PC-9 (cell line): ENCODE measurements around the gene FAM20C. TPM values are rescaled to one million over a fixed set of nuclear protein-coding genes. Genes with fewer than 3 reads are reported as not detected.

Experiments
- BruUV-seq: library from RNA; stranded (reverse); fragments of 400-500 nt; replicated peaks from 2 replicates; lab custom pipeline; 2021; lab: Mats Ljungman, UMichigan
- CTCF ChIA-PET: fragments of 300-600 bp; sonication (Branson Sonifier 250); formaldehyde crosslinking; loops from one replicate; lab custom pipeline; 2022; ENCODE audit warnings: antibody characterized with exemption; lab: Charles Lee
- POLR2A ChIA-PET: fragments of 300-600 bp; sonication (Branson Sonifier 250); formaldehyde crosslinking; loops from one replicate; lab custom pipeline; 2022; ENCODE audit warnings: antibody characterized with exemption; ENCODE audit not compliant: unreplicated experiment; lab: Charles Lee
- DNase-seq, 2 experiments: peaks; one replicate each; pipeline versions ENCODE4 v3.0.0 to v3.0.0-alpha.2; 2015 to 2022; ENCODE audit warnings: mixed read lengths in 1 of 2
- H2AFZ ChIP-seq: fragments of 200-600 bp; sonication (generic); 2 replicates; pipeline ENCODE4 v1.8.1; 2017; ENCODE audit warnings: antibody characterized with exemption
- H3F3A ChIP-seq: fragments of 200-600 bp; sonication (generic); 2 replicates; pipeline ENCODE4 v1.8.1; 2017; ENCODE audit warnings: antibody characterized with exemption, mild to moderate bottlenecking, low read depth; ENCODE audit not compliant: insufficient read depth
- H3K27ac ChIP-seq: fragments of 200-600 bp; sonication (generic); 2 replicates; pipeline ENCODE4 v1.6.1; 2016; ENCODE audit warnings: mixed run types
- H3K27me3 ChIP-seq: fragments of 200-600 bp; sonication (generic); 2 replicates; pipeline ENCODE4 v1.6.1; 2016; ENCODE audit warnings: low read depth, mixed run types; ENCODE audit not compliant: insufficient read depth
- H3K36me3 ChIP-seq: fragments of 200-600 bp; sonication (generic); 2 replicates; pipeline ENCODE4 v1.6.1; 2016; ENCODE audit warnings: low read depth, mixed run types
- H3K4me1 ChIP-seq: fragments of 200-600 bp; sonication (generic); replicated peaks from 2 replicates; pipeline ENCODE4 v1.6.1; 2016; ENCODE audit warnings: mixed run types; ENCODE audit not compliant: insufficient read depth
- H3K4me2 ChIP-seq: fragments of 200-600 bp; sonication (generic); 2 replicates; pipeline ENCODE4 v1.6.1; 2017; ENCODE audit warnings: mixed run types
- H3K4me3 ChIP-seq: fragments of 200-600 bp; sonication (generic); 2 replicates; pipeline ENCODE4 v1.6.1; 2016; ENCODE audit warnings: mixed run types
- H3K79me2 ChIP-seq: fragments of 200-600 bp; sonication (generic); 2 replicates; pipeline ENCODE4 v1.6.1; 2017; ENCODE audit warnings: low read depth, mixed run types
- H3K9me2 ChIP-seq: fragments of 200-600 bp; sonication (generic); 2 replicates; pipeline ENCODE4 v1.8.1; 2017; ENCODE audit warnings: mild to moderate bottlenecking; ENCODE audit not compliant: insufficient read depth
- H3K9me3 ChIP-seq: fragments of 200-600 bp; sonication (generic); 2 replicates; pipeline ENCODE4 v1.8.1; 2016; ENCODE audit warnings: low read depth; ENCODE audit not compliant: insufficient read depth
- H4K20me1 ChIP-seq: fragments of 200-600 bp; sonication (generic); 2 replicates; pipeline ENCODE4 v1.8.1; 2017; ENCODE audit not compliant: insufficient read depth
- EZH2 ChIP-seq: fragments of 200-600 bp; sonication (generic); IDR thresholded peaks from 2 replicates; pipeline ENCODE4 v1.8.0; 2017; ENCODE audit warnings: antibody characterized with exemption, low read depth
- intact Hi-C: fragments of 100-400 bp; cut with micrococcal nuclease; formaldehyde crosslinking; loops from one replicate; pipeline ENCODE4 v1.10.0; 2022; ENCODE audit not compliant: unreplicated experiment
- total RNA-seq: library from RNA; stranded (reverse); gene quantifications from 2 replicates; pipeline ENCODE4 v1.2.3, GENCODE V29; 2021
- TF ChIP-seq, protein P1 (sequence below): fragments of 200-600 bp; sonication (generic); conservative IDR thresholded peaks from 2 replicates; pipeline ENCODE4 v1.6.1; 2017; ENCODE audit warnings: mixed run types, antibody characterized with exemption, mild to moderate bottlenecking, moderate library complexity

FAM20C gene
- total RNA-seq, 1 experiment from 2014 or later, result 31.0 TPM

DNA sequence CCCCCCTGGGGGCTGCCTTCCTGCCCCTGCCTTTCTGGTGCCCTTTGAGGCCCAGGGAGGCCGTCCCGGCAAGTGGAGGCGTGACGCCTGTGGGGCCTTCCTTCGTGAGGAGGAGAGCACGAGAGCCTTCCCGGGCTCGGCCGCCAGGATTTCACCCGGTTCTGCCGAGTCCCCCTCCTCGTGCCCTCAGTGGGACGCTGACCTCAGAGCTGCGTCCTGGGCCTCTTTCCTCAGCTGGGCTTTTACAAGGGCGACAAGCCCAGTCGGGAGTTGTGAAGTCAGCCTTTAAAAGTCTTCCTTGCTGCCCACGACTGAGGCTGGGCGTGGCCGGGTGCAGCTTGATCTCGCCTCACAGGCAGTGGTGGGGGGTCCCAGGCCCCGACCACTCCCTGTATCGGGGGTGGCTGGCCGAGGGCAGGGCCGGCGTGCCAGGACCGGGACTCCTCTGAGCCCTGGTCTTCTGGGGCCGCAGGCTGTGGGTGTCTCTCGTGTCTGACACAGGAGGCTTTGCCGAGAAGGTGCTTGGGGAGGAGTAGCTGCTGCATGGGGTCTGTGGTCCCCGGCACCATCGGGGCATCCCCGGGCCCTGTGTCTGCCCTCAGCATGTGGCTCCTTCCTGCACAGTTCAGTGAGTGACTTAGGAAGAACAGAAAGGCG is 41.8 kb downstream of the FAM20C start:
- H3K4me3 ChIP-seq, result no peak overlapping the region; the same call in 1 of the 2 replicates
- POLR2A ChIA-PET, result interaction anchor here (0.7 kb wide), 1 partner anchor 140 kb away, joined by 3 read pairs; no protein-coding TSS in a partner anchor
- intact Hi-C loops, result no loop called here
- H4K20me1 ChIP-seq, result no peaks in the 10 kb centered on the region
- H3K4me2 ChIP-seq, result peak overlapping the region; percentile 73
- H3K36me3 ChIP-seq, result no peaks in the 10 kb centered on the region
- TF ChIP-seq EZH2, result no peak
- H3K4me1 ChIP-seq, result peaks cover 45% of the 10 kb centered on the region
- no peaks in the 10 kb centered on the region for H3K9me3 ChIP-seq
- CTCF ChIA-PET, result interaction anchor here (1.1 kb wide), 1 partner anchor 14 kb away, joined by 3 read pairs; no protein-coding TSS in a partner anchor
- peak overlapping the region; percentile 64 for H3K27ac ChIP-seq
- peaks cover 7% of the 10 kb centered on the region; the same call in 1 of the 2 replicates for H3K79me2 ChIP-seq
- H3F3A ChIP-seq, result peaks cover 42% of the 10 kb centered on the region; the same call in 1 of the 2 replicates
- H2AFZ ChIP-seq, result no peak overlapping the region
- no peaks in the 10 kb centered on the region for H3K27me3 ChIP-seq
- no peak for DNase-seq
- no TSS peak for BruUV-seq
- no peaks in the 10 kb centered on the region for H3K9me2 ChIP-seq

DNA sequence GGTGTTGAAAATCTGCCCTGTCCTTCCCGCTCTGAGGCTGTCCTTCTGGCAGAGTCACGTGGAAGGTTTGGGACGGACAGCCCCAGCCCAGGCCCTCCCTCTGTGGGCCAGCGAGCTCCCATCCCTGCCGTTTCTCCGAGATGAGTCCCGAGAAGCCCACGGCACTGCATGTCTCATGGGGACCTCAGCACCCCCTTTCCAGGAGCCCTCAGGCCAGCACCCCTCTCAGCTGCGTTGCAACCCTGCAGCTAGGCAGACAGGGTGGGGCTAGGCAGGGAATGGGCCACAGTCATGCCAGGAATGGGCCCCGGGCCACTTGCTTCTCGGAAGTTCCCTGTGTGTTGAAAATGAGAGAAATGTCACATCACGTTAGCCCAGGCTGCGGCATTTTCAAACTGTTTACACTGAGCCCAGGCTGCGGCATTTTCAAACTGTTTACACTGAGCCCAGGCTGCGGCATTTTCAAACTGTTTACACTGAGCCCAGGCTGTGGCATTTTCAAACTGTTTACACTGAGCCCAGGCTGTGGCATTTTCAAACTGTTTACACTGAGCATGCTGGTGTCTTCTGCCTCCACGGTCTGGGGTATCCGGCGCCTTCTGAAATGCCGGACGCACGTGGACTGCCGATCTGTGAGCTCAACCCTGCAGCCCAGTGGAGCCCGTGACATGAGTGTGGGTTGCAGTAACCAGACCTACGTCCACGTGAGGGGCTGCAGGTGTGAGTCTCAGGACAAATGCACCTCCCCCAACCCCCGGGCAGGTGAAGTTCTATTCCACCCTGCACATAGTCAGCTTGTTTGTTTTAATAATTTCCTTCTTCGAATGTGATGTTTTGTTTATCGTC is 42.6 kb downstream of the FAM20C start:
- intact Hi-C loops, result no loop called here
- POLR2A ChIA-PET, result interaction anchor here (0.6 to 0.7 kb wide), 2 partner anchors 141 to 185 kb away, joined by 3 read pairs; no protein-coding TSS in a partner anchor

DNA sequence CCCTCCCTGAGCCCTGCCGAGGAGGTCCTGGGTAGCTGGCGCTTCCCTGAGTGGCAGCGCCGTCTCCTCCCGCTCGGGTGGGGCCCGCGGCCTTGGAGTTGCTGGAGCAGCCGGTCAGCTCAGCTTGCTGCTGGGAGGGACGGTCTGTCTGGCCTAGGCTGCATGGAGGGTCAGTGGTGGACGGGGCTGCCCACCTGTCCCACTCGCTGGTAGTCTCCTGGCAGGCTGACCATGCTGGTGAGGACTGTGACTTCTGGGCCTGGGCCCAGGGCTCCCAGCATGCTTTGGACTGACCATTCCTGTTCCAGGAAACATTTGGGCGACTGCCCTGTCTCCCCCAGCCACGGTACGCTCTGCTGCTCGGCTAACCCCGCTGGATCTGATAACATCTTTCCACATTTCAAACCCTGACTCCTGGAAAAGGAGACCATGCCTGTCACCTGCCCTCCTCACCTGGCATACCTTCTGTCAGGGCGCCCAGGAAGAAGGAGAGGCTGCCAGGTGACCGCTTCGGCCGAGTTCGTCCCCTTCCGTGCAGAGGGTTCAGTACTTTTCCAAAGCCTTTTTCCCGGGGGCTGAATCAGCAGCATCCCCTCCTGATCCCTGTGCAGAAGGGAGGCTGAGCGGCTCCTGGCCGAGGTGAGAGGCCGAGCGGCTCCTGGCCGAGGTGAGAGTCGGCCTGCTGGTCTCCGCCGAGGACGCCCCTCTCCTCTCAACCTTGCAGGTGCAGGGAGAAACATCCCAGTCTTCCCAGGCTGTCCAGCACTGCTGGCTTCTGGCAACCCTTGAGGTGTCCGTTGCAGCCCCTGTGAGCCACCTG is 43.4 kb downstream of the FAM20C start:
- H2AFZ ChIP-seq, result peak overlapping the region; percentile 3; the same call in 1 of the 2 replicates
- TF ChIP-seq EZH2, result no peak
- TF ChIP-seq, protein P1, sequence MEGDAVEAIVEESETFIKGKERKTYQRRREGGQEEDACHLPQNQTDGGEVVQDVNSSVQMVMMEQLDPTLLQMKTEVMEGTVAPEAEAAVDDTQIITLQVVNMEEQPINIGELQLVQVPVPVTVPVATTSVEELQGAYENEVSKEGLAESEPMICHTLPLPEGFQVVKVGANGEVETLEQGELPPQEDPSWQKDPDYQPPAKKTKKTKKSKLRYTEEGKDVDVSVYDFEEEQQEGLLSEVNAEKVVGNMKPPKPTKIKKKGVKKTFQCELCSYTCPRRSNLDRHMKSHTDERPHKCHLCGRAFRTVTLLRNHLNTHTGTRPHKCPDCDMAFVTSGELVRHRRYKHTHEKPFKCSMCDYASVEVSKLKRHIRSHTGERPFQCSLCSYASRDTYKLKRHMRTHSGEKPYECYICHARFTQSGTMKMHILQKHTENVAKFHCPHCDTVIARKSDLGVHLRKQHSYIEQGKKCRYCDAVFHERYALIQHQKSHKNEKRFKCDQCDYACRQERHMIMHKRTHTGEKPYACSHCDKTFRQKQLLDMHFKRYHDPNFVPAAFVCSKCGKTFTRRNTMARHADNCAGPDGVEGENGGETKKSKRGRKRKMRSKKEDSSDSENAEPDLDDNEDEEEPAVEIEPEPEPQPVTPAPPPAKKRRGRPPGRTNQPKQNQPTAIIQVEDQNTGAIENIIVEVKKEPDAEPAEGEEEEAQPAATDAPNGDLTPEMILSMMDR, result no peak
- H3F3A ChIP-seq, result peaks cover 48% of the 10 kb centered on the region
- no peaks in the 10 kb centered on the region for H3K9me3 ChIP-seq
- CTCF ChIA-PET, result interaction anchor here (0.6 kb wide), 1 partner anchor 80 kb away, joined by 5 read pairs; no protein-coding TSS in a partner anchor
- no peaks in the 10 kb centered on the region for H3K27me3 ChIP-seq
- intact Hi-C loops, result no loop called here
- peak overlapping the region; percentile 73 for H3K4me2 ChIP-seq
- BruUV-seq, result no TSS peak
- H3K79me2 ChIP-seq, result peaks cover 7% of the 10 kb centered on the region; the same call in 1 of the 2 replicates
- no peaks in the 10 kb centered on the region for H3K9me2 ChIP-seq
- H3K4me1 ChIP-seq, result peaks cover 52% of the 10 kb centered on the region
- POLR2A ChIA-PET, result interaction anchor here (0.6 kb wide), 1 partner anchor 186 kb away, joined by 3 read pairs; no protein-coding TSS in a partner anchor
- H4K20me1 ChIP-seq, result no peaks in the 10 kb centered on the region
- peak overlapping the region; percentile 64 for H3K27ac ChIP-seq
- peak; percentile 74 to 82 for DNase-seq
- H3K4me3 ChIP-seq, result peak overlapping the region; percentile 30; the same call in 1 of the 2 replicates
- no peaks in the 10 kb centered on the region for H3K36me3 ChIP-seq

More for the DNA sequence above, 42.6 kb downstream of the FAM20C start:
- DNase-seq, result peak; percentile 90 to 94
- H3K79me2 ChIP-seq, result peaks cover 7% of the 10 kb centered on the region; the same call in 1 of the 2 replicates
- peak overlapping the region; percentile 3; the same call in 1 of the 2 replicates for H2AFZ ChIP-seq
- peak overlapping the region; percentile 30; the same call in 1 of the 2 replicates for H3K4me3 ChIP-seq
- CTCF ChIA-PET, result no interaction called here
- peaks cover 42% of the 10 kb centered on the region; the same call in 1 of the 2 replicates for H3F3A ChIP-seq
- H4K20me1 ChIP-seq, result no peaks in the 10 kb centered on the region
- H3K9me3 ChIP-seq, result no peaks in the 10 kb centered on the region
- H3K4me2 ChIP-seq, result peak overlapping the region; percentile 73
- no peaks in the 10 kb centered on the region for H3K36me3 ChIP-seq
- H3K4me1 ChIP-seq, result peaks cover 45% of the 10 kb centered on the region
- no peak for TF ChIP-seq EZH2
- TF ChIP-seq, protein P1, result no peak
- BruUV-seq, result no TSS peak
- H3K27ac ChIP-seq, result peak overlapping the region; percentile 64
- no peaks in the 10 kb centered on the region for H3K9me2 ChIP-seq
- no peaks in the 10 kb centered on the region for H3K27me3 ChIP-seq
